ENCODE data around the gene NFX1.

NFX1 gene

DNA sequence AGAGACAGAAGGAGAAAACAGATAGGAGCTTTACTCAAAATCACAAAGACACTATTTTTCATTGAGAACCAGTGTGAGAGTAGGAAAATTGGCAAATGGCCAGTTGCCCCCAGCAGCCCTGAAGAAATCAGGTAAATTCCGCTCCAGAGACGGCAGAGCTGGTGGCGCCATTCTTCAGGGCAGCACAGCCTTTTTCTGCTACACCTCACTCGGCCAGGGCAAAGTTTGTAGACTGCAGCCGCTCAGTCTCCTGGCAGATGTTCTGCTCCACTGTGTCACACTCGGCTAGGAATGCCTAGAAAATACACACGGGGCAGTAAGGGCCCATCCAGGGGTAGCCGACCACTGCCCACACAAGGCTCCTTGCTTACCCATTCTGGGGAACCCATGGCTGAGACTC, 35.3 kb upstream of the NFX1 start:
- no peak overlapping the region for H2BK5ac ChIP-seq (ENCODE audit: low read length)
- H3K4me1 ChIP-seq (ENCODE audit: control insufficient read depth, low read depth, low read length) = no peaks in the 10 kb centered on the region
- H3K27me3 ChIP-seq (ENCODE audit: insufficient read depth, low read length, poor library complexity) = no peaks in the 10 kb centered on the region
- H3K23ac ChIP-seq (ENCODE audit: low read length) = no peak overlapping the region
- WGBS (ENCODE audit: extremely low coverage, insufficient coverage, low lambda C conversion rate) = no CpG with 5 or more reads among the region's 8 CpGs
- no peak overlapping the region for H3K27ac ChIP-seq (ENCODE audit: low read depth, low read length)
- H4K5ac ChIP-seq (ENCODE audit: low read length) = no peak overlapping the region
- H3K4me3 ChIP-seq (ENCODE audit: low read length) = no peak overlapping the region
- H3K9ac ChIP-seq (ENCODE audit: low read length) = no peak overlapping the region
- no peaks in the 10 kb centered on the region for H3K79me1 ChIP-seq (ENCODE audit: low read length)
- H2AK5ac ChIP-seq (ENCODE audit: low read length) = no peak overlapping the region
- no peak overlapping the region for H4K8ac ChIP-seq (ENCODE audit: low read depth, low read length)
- H3K4me2 ChIP-seq (ENCODE audit: low read length) = no peak overlapping the region
- H2BK120ac ChIP-seq (ENCODE audit: low read depth, low read length) = no peak overlapping the region
- H3K4ac ChIP-seq (ENCODE audit: low read depth, low read length) = no peak overlapping the region
- H3K56ac ChIP-seq (ENCODE audit: low read length) = no peak overlapping the region
- H3K18ac ChIP-seq (ENCODE audit: low read length) = no peak overlapping the region
- no peak overlapping the region for H2BK15ac ChIP-seq (replicated peaks; ENCODE audit: low read depth)
- H3K79me2 ChIP-seq (ENCODE audit: control insufficient read depth, insufficient read depth, low read length) = no peaks in the 10 kb centered on the region
- H3K36me3 ChIP-seq (ENCODE audit: control insufficient read depth, insufficient read depth, low read length) = peaks cover 19% of the 10 kb centered on the region
- DNase-seq = no peak

GRCh38 chr9:33255471-33255870, 34.8 kb upstream of the NFX1 start:
- Histone ChIP-seq H3K27ac (ENCODE audit: low read depth, low read length) (no peak overlapping the region), H3K4me2 (ENCODE audit: low read length) (no peak overlapping the region)
- WGBS (ENCODE audit: extremely low coverage, insufficient coverage, low lambda C conversion rate) = 100% methylated on average over 2 of the region's 4 CpGs

GRCh38 chr9:33256236-33256635, 34.1 kb upstream of the NFX1 start:
- Histone ChIP-seq H3K4me1 (ENCODE audit: control insufficient read depth, low read depth, low read length) (no peaks in the 10 kb centered on the region), H4K5ac (ENCODE audit: low read length) (no peak overlapping the region), H3K18ac (ENCODE audit: low read length) (no peak overlapping the region), H3K79me1 (ENCODE audit: low read length) (no peaks in the 10 kb centered on the region), H2BK5ac (ENCODE audit: low read length) (no peak overlapping the region), H3K9ac (ENCODE audit: low read length) (no peak overlapping the region), H2BK120ac (ENCODE audit: low read depth, low read length) (no peak overlapping the region), H3K36me3 (ENCODE audit: control insufficient read depth, insufficient read depth, low read length) (peaks cover 21% of the 10 kb centered on the region), H3K4me2 (ENCODE audit: low read length) (no peak overlapping the region), H3K27me3 (ENCODE audit: insufficient read depth, low read length, poor library complexity) (no peaks in the 10 kb centered on the region), H4K8ac (ENCODE audit: low read depth, low read length) (no peak overlapping the region), H3K23ac (ENCODE audit: low read length) (no peak overlapping the region), H2AK5ac (ENCODE audit: low read length) (no peak overlapping the region), H2BK15ac (replicated peaks; ENCODE audit: low read depth) (no peak overlapping the region), H3K79me2 (ENCODE audit: control insufficient read depth, insufficient read depth, low read length) (no peaks in the 10 kb centered on the region), H3K27ac (ENCODE audit: low read depth, low read length) (no peak overlapping the region), H3K4me3 (ENCODE audit: low read length) (no peak overlapping the region), H3K56ac (ENCODE audit: low read length) (no peak overlapping the region), H3K4ac (ENCODE audit: low read depth, low read length) (no peak overlapping the region)
- no CpG with 5 or more reads among the region's 2 CpGs for WGBS (ENCODE audit: extremely low coverage, insufficient coverage, low lambda C conversion rate)
- DNase-seq = no peak

More at GRCh38 chr9:33255471-33255870, 34.8 kb upstream of the NFX1 start:
- no peak overlapping the region for H4K5ac ChIP-seq (ENCODE audit: low read length)
- H3K36me3 ChIP-seq (ENCODE audit: control insufficient read depth, insufficient read depth, low read length) = peaks cover 20% of the 10 kb centered on the region
- no peak for DNase-seq
- H2BK15ac ChIP-seq (replicated peaks; ENCODE audit: low read depth) = no peak overlapping the region
- H3K4me1 ChIP-seq (ENCODE audit: control insufficient read depth, low read depth, low read length) = no peaks in the 10 kb centered on the region
- H3K56ac ChIP-seq (ENCODE audit: low read length) = no peak overlapping the region
- no peak overlapping the region for H3K4me3 ChIP-seq (ENCODE audit: low read length)
- no peaks in the 10 kb centered on the region for H3K79me2 ChIP-seq (ENCODE audit: control insufficient read depth, insufficient read depth, low read length)
- H3K79me1 ChIP-seq (ENCODE audit: low read length) = no peaks in the 10 kb centered on the region
- no peak overlapping the region for H3K18ac ChIP-seq (ENCODE audit: low read length)
- no peak overlapping the region for H4K8ac ChIP-seq (ENCODE audit: low read depth, low read length)
- no peak overlapping the region for H2BK5ac ChIP-seq (ENCODE audit: low read length)
- no peak overlapping the region for H3K4ac ChIP-seq (ENCODE audit: low read depth, low read length)
- H2BK120ac ChIP-seq (ENCODE audit: low read depth, low read length) = no peak overlapping the region
- H3K23ac ChIP-seq (ENCODE audit: low read length) = no peak overlapping the region
- H2AK5ac ChIP-seq (ENCODE audit: low read length) = no peak overlapping the region
- no peak overlapping the region for H3K9ac ChIP-seq (ENCODE audit: low read length)
- H3K27me3 ChIP-seq (ENCODE audit: insufficient read depth, low read length, poor library complexity) = no peaks in the 10 kb centered on the region

DNA sequence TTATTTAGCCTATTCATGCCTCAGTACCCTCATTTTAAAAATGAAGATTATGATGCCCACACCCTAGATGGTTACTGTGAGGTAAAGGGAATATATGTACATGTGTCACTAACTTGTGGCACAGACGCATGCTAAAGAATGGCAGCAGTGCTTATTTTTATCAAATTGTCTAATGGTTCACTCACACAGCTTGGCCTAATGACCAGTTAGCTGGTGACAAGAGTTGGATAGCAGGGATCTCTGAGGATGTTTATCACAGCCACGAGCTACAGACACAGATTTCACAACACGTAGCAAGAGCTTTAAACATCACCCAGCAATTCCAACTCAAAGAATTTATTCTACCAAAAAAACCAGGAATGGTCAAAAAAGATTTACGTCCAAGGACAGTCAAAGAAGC, 33.0 kb upstream of the NFX1 start:
- H3K18ac ChIP-seq (ENCODE audit: low read length) = no peak overlapping the region
- no peaks in the 10 kb centered on the region for H3K79me2 ChIP-seq (ENCODE audit: control insufficient read depth, insufficient read depth, low read length)
- no peaks in the 10 kb centered on the region for H3K27me3 ChIP-seq (ENCODE audit: insufficient read depth, low read length, poor library complexity)
- no peak overlapping the region for H3K56ac ChIP-seq (ENCODE audit: low read length)
- no peak overlapping the region for H3K9ac ChIP-seq (ENCODE audit: low read length)
- H3K23ac ChIP-seq (ENCODE audit: low read length) = no peak overlapping the region
- H3K4ac ChIP-seq (ENCODE audit: low read depth, low read length) = no peak overlapping the region
- H4K5ac ChIP-seq (ENCODE audit: low read length) = no peak overlapping the region
- no peak overlapping the region for H4K8ac ChIP-seq (ENCODE audit: low read depth, low read length)
- no peak overlapping the region for H3K4me2 ChIP-seq (ENCODE audit: low read length)
- no peaks in the 10 kb centered on the region for H3K79me1 ChIP-seq (ENCODE audit: low read length)
- no peak overlapping the region for H2BK15ac ChIP-seq (replicated peaks; ENCODE audit: low read depth)
- H3K4me3 ChIP-seq (ENCODE audit: low read length) = no peak overlapping the region
- H2BK5ac ChIP-seq (ENCODE audit: low read length) = no peak overlapping the region
- DNase-seq = no peak
- H2AK5ac ChIP-seq (ENCODE audit: low read length) = no peak overlapping the region
- no CpG with 5 or more reads among the region's 4 CpGs for WGBS (ENCODE audit: extremely low coverage, insufficient coverage, low lambda C conversion rate)
- H2BK120ac ChIP-seq (ENCODE audit: low read depth, low read length) = no peak overlapping the region
- no peaks in the 10 kb centered on the region for H3K4me1 ChIP-seq (ENCODE audit: control insufficient read depth, low read depth, low read length)
- peaks cover 21% of the 10 kb centered on the region for H3K36me3 ChIP-seq (ENCODE audit: control insufficient read depth, insufficient read depth, low read length)
- H3K27ac ChIP-seq (ENCODE audit: low read depth, low read length) = no peak overlapping the region

- Histone ChIP-seq H3K4ac (ENCODE audit: low read depth, low read length) (no peak overlapping the region), H3K79me2 (ENCODE audit: control insufficient read depth, insufficient read depth, low read length) (peaks cover 20% of the 10 kb centered on the region), H3K36me3 (ENCODE audit: control insufficient read depth, insufficient read depth, low read length) (peaks cover 12% of the 10 kb centered on the region), H2AK5ac (ENCODE audit: low read length) (no peak overlapping the region), H3K27me3 (ENCODE audit: insufficient read depth, low read length, poor library complexity) (no peaks in the 10 kb centered on the region), H3K79me1 (ENCODE audit: low read length) (peaks cover 16% of the 10 kb centered on the region), H4K8ac (ENCODE audit: low read depth, low read length) (no peak overlapping the region), H3K4me2 (ENCODE audit: low read length) (no peak overlapping the region), H3K9ac (ENCODE audit: low read length) (no peak overlapping the region), H2BK120ac (ENCODE audit: low read depth, low read length) (no peak overlapping the region), H3K27ac (ENCODE audit: low read depth, low read length) (no peak overlapping the region), H3K56ac (ENCODE audit: low read length) (no peak overlapping the region), H2BK5ac (ENCODE audit: low read length) (no peak overlapping the region), H3K23ac (ENCODE audit: low read length) (no peak overlapping the region), H3K4me3 (ENCODE audit: low read length) (no peak overlapping the region), H3K18ac (ENCODE audit: low read length) (no peak overlapping the region), H4K5ac (ENCODE audit: low read length) (no peak overlapping the region), H3K4me1 (ENCODE audit: control insufficient read depth, low read depth, low read length) (peaks cover 5% of the 10 kb centered on the region), H2BK15ac (replicated peaks; ENCODE audit: low read depth) (no peak overlapping the region)
- DNase-seq = no peak
- no CpG with 5 or more reads among the region's 1 CpG for WGBS (ENCODE audit: extremely low coverage, insufficient coverage, low lambda C conversion rate)
Measured at GRCh38 chr9:33260372-33260771, 29.9 kb upstream of the NFX1 start.

All from mesendoderm (in vitro differentiated cells).